SK-N-SH treated with all-trans-retinoic acid at 6 μM for 48 hours (cell line): Measurements from ENCODE around the gene SMOC2.

Experiments used
- BACH2 ChIP-seq: fragments of 250-450 bp; sonication (Bioruptor Pico); IDR thresholded peaks from 2 replicates; pipeline ENCODE4 v1.9.0; 2021; ENCODE audit warnings: mild to moderate bottlenecking, borderline replicate concordance
- CSDC2 ChIP-seq: fragments of 250-450 bp; sonication (Bioruptor Pico); IDR thresholded peaks from 2 replicates; pipeline ENCODE4 v1.5.0; 2020; ENCODE audit warnings: mild to moderate bottlenecking, moderate library complexity
- TCF4 ChIP-seq: fragments of 250-450 bp; sonication (Bioruptor Pico); IDR thresholded peaks from 2 replicates; pipeline ENCODE4 v1.8.0; 2021; ENCODE audit warnings: mild to moderate bottlenecking, moderate library complexity, borderline replicate concordance
- ZFP3 ChIP-seq: fragments of 250-450 bp; sonication (Bioruptor Pico); IDR thresholded peaks from 2 replicates; pipeline ENCODE4 v1.5.0; 2020; ENCODE audit warnings: mild to moderate bottlenecking, moderate library complexity
- ZNF565 ChIP-seq: fragments of 450-650 bp; formaldehyde crosslinking; conservative IDR thresholded peaks from 2 replicates; pipeline ENCODE4 v1.5.0; 2020; ENCODE audit warnings: low read depth, mild to moderate bottlenecking, moderate library complexity
- ZNF8 ChIP-seq: fragments of 450-650 bp; formaldehyde crosslinking; IDR thresholded peaks from 2 replicates; pipeline ENCODE4 v1.5.0; 2020; ENCODE audit warnings: mild to moderate bottlenecking, moderate library complexity
- TF ChIP-seq, protein P1 (sequence below): fragments of 250-450 bp; sonication (Bioruptor Pico); IDR thresholded peaks from 2 replicates; pipeline ENCODE4 v1.5.1; 2020; ENCODE audit warnings: low read depth, mild to moderate bottlenecking, moderate library complexity
- TF ChIP-seq, protein P2 (sequence below): fragments of 250-450 bp; sonication (Bioruptor Pico); IDR thresholded peaks from 2 replicates; pipeline ENCODE4 v1.8.0; 2020; ENCODE audit warnings: mild to moderate bottlenecking, moderate library complexity, borderline replicate concordance

DNA sequence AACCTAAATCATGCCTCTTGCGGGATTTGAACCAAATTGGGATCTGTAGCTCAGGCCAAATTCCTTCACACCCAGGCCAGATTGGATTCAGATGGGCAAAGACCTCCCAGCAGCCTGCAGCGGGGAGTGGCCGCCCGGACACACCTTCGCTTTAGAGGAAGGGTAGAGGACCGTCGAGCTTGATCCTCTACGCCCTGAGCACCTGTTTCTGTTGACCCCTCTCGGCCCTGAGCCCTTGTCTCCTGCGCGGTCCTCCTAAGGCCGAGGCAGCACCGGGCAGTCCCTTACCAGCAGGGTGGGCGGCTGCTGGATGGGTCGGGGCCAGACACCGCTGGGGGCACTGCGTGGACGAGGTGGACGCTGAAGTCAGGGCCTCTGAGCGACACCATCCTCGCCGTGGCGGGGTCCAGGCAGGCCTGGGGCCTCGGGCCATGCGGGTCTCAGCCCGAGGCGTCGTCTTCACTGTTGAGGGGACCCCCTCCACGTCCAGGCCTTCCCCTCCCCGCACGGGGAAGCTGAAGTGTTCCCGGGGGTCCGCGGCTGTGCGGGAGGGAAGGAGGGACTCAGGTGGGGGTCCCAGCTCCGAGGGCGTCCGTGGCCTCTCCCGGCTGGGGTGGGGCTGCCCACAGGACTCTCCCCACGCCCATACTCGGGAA, 114.8 kb downstream of the SMOC2 start:
- no peak for TF ChIP-seq ZNF8 (CRISPR knock-in tag)
- TF ChIP-seq, protein P1, sequence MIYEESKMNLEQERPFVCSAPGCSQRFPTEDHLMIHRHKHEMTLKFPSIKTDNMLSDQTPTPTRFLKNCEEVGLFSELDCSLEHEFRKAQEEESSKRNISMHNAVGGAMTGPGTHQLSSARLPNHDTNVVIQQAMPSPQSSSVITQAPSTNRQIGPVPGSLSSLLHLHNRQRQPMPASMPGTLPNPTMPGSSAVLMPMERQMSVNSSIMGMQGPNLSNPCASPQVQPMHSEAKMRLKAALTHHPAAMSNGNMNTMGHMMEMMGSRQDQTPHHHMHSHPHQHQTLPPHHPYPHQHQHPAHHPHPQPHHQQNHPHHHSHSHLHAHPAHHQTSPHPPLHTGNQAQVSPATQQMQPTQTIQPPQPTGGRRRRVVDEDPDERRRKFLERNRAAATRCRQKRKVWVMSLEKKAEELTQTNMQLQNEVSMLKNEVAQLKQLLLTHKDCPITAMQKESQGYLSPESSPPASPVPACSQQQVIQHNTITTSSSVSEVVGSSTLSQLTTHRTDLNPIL (CRISPR knock-in tag): no peak
- TF ChIP-seq ZFP3 (CRISPR knock-in tag): no peak
- no peak for TF ChIP-seq TCF4 (CRISPR knock-in tag)
- TF ChIP-seq CSDC2 (CRISPR knock-in tag): no peak
- TF ChIP-seq ZNF565 (CRISPR knock-in tag): no peak
- no peak for TF ChIP-seq BACH2 (CRISPR knock-in tag)
- TF ChIP-seq, protein P2, sequence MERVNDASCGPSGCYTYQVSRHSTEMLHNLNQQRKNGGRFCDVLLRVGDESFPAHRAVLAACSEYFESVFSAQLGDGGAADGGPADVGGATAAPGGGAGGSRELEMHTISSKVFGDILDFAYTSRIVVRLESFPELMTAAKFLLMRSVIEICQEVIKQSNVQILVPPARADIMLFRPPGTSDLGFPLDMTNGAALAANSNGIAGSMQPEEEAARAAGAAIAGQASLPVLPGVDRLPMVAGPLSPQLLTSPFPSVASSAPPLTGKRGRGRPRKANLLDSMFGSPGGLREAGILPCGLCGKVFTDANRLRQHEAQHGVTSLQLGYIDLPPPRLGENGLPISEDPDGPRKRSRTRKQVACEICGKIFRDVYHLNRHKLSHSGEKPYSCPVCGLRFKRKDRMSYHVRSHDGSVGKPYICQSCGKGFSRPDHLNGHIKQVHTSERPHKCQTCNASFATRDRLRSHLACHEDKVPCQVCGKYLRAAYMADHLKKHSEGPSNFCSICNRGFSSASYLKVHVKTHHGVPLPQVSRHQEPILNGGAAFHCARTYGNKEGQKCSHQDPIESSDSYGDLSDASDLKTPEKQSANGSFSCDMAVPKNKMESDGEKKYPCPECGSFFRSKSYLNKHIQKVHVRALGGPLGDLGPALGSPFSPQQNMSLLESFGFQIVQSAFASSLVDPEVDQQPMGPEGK (CRISPR knock-in tag): no peak
